Measurements from ENCODE around the gene TNXB. TPM values are rescaled to one million over a fixed set of nuclear protein-coding genes. Genes with fewer than 3 reads are reported as not detected.

The TNXB gene
- total and polyA plus RNA-seq, 2 of the 4 experiments (the other 2 are of a cell fraction), result 0.05 TPM; not detected in 1

GRCh38 chr6:32146687-32147086 is 37.5 kb upstream of the TNXB start:
- no peak for DNase-seq
- no peak overlapping the region for H3K18ac ChIP-seq (ENCODE audit: low read depth, low read length)
- no peak overlapping the region for H2AK5ac ChIP-seq (ENCODE audit: low read depth, low read length)
- POLR2A ChIA-PET (ENCODE audit: unreplicated experiment), result no interaction called here
- H3K9ac ChIP-seq (ENCODE audit: low read depth, low read length), result 0 out of 2 replicates have a peak overlapping the region, but pooled peaks have one; percentile 17
- H3K23ac ChIP-seq (ENCODE audit: low read depth, low read length), result no peak overlapping the region
- peaks cover 2% of the 10 kb centered on the region; the same call in 1 of the 2 replicates for H3K36me3 ChIP-seq (ENCODE audit: control insufficient read depth, insufficient read depth, low read length)
- dilution Hi-C loops (cut with HindIII; ENCODE audit: low sequenced_read_pairs, unreplicated experiment), result no loop called here
- no peaks in the 10 kb centered on the region for H4K20me1 ChIP-seq (ENCODE audit: insufficient read depth, low read length)
- no peak overlapping the region for H2BK120ac ChIP-seq (ENCODE audit: low read depth, low read length)
- in situ Hi-C loops (cut with MboI; ENCODE audit: low sequenced_read_pairs), result no loop called here
- no TSS peak for BruUV-seq (replicated peaks)
- H2BK20ac ChIP-seq (ENCODE audit: low read depth, low read length), result no peak overlapping the region
- 0 out of 2 replicates have a peak, but pooled peaks cover 4% of the 10 kb centered on the region for H3K9me1 ChIP-seq (ENCODE audit: insufficient read depth, low read length)
- no peak overlapping the region for H3K27ac ChIP-seq (ENCODE audit: insufficient read depth, low read length)
- no peak overlapping the region for H4K8ac ChIP-seq (ENCODE audit: low read depth in 2 of 2, low read length in 2 of 2)
- ATAC-seq (ENCODE audit: low read depth), result no peak
- intact Hi-C loops (cut with micrococcal nuclease), result no loop called here
- H2BK15ac ChIP-seq (ENCODE audit: low read depth, low read length), result no peak overlapping the region
- H3K14ac ChIP-seq (replicated peaks; ENCODE audit: low read depth, low read length), result no peak overlapping the region
- no peak overlapping the region for H3K56ac ChIP-seq (ENCODE audit: extremely low read depth, insufficient read depth, low read length)
- CTCF ChIA-PET, result interaction anchor here (0.9 kb wide), 1 partner anchor 10 kb away, joined by 4 read pairs; no protein-coding TSS in a partner anchor
- peaks cover 27% of the 10 kb centered on the region for H3K27me3 ChIP-seq (ENCODE audit: control insufficient read depth, insufficient read depth, low read length)
- H2AK9ac ChIP-seq (replicated peaks; ENCODE audit: low read depth, low read length, poor library complexity), result no peak overlapping the region
- no peak overlapping the region for H3K4me3 ChIP-seq (ENCODE audit: insufficient read depth, low read depth, low read length)
- no peak overlapping the region for H2BK5ac ChIP-seq (ENCODE audit: low read depth, low read length, poor library complexity, severe bottlenecking)
- no peak overlapping the region; the same call in 1 of the 2 replicates for H4K91ac ChIP-seq (ENCODE audit: insufficient read depth, low read depth, low read length)
- no peak overlapping the region for H2AFZ ChIP-seq (replicated peaks; ENCODE audit: low read length, poor library complexity)
- no peak for TF ChIP-seq MAFK (IDR thresholded peaks at IDR 0.05; ENCODE audit: low read depth, low read length)
- H3K9me3 ChIP-seq (ENCODE audit: control insufficient read depth, insufficient read depth, low read length), result peaks cover 2% of the 10 kb centered on the region; the same call in 1 of the 2 replicates
- no peak overlapping the region for H3K4me2 ChIP-seq (ENCODE audit: low read depth, low read length)
- WGBS, 2 experiments (ENCODE audit: extremely low coverage in 2 of 2, insufficient read length in 1 of 2), result 6% methylated on average over 2 of the region's 4 CpGs; no CpG with 5 or more reads in 1 of the 2 experiments
- H4K5ac ChIP-seq (ENCODE audit: low read depth, low read length), result no peak overlapping the region
- no peaks in the 10 kb centered on the region for H3K79me1 ChIP-seq (ENCODE audit: low read depth in 1 of 2, low read length in 2 of 2)
- peaks cover 4% of the 10 kb centered on the region; the same call in 1 of the 2 replicates for H3K4me1 ChIP-seq (ENCODE audit: control insufficient read depth, insufficient read depth, low read length)
- no peak overlapping the region for H3K4ac ChIP-seq (ENCODE audit: low read depth, low read length)
